Activated T-cell treated with anti-CD3 and anti-CD28 coated beads for 1 hour (primary cell): ENCODE data around the gene LUC7L2.
"Not testable (repeated sequence)": the region's sequence is repeated elsewhere in the genome, so short reads cannot be mapped to it uniquely, and the experiment has no call there.

Experiments used
- DNase-seq: peaks from one replicate; pipeline ENCODE4 v3.0.0-alpha.2; 2020; ENCODE audit warnings: low read depth

Gene LUC7L2, protein sequence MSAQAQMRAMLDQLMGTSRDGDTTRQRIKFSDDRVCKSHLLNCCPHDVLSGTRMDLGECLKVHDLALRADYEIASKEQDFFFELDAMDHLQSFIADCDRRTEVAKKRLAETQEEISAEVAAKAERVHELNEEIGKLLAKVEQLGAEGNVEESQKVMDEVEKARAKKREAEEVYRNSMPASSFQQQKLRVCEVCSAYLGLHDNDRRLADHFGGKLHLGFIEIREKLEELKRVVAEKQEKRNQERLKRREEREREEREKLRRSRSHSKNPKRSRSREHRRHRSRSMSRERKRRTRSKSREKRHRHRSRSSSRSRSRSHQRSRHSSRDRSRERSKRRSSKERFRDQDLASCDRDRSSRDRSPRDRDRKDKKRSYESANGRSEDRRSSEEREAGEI

DNA sequence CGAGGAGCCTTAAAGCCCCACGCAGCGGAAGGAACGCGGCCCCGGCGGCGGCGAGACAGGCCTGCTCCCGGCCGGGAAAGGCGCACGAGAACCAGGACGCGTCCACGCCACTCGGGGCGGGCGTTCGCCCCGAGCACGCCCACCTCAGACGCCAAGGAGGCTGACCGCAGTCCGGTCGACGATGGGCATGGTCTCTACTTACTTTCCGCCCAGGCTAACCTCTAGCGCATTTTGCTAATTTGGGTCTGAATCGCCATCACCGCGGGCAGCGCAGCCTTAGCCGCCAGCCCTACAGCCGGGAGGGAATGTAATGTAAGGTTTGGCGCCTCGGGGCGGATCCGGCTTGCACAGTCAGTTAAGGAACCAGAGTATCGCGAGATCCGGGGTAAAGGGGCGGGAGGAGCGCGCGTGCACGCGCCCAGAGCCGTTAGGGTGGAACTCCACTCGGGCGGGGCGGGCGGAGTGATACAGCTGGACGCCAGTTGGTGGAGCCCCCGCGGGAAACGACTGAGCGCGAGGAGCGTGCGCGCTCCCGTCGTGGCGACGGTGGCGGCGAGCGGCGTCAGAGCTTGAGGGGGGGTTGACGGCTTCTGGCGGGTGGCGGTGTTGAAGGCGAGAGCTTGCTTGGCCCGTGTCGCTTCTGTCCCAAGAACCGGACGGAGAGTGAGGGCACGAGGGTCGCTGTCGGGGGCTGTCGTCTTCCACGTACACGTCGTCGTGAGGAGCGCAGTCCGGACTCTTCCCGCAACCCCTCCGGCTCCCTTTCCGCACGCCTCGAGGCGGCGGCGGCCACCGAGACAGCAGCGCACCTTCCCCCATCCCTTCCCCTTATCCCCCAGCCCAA, at the start of gene LUC7L2:
Gene LUC7L2 (plus strand): TSS at position 529 of the 844 bp plus-strand sequence. CDS start 368 bp downstream, outside the sequence.
- peak; percentile 99 for DNase-seq

DNA sequence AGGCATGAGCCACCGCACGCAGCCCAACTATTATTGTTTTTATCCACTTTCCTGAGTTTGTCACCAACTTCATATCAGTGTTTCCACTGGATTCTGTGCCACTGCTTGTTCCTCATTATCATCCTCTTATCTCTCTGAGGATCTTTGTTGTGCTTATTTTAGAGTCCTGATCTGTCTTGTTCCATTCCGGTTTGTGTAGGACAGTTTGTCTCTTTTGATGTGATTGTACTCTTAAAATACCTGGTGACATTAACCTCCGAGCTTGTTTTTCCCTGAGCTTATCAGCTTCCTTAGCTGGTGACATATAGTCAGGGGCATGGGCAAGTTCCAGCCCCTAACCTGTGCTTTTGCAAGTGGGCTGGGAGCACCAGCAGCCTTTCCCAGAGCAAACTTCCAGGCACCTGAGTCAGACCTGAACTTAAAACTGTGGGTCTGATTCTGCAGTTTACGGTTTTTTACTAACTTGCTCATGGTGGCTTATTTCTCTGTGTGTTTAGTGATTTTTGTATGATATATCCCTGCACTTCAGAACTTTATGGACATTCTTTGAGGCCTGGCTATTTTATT, 41.7 kb upstream of the LUC7L2 start:
- no peak for DNase-seq

GRCh38 chr7:139321071-139321745, 38.5 kb upstream of the LUC7L2 start:
- no peak for DNase-seq

GRCh38 chr7:139324709-139325108, 35.0 kb upstream of the LUC7L2 start:
- not testable (repeated sequence) for DNase-seq

- no peak for DNase-seq
Observed at GRCh38 chr7:139328375-139328774, 31.3 kb upstream of the LUC7L2 start.

GRCh38 chr7:139329119-139329518, 30.6 kb upstream of the LUC7L2 start:
- DNase-seq, result no peak

- DNase-seq, result no peak
Observed at GRCh38 chr7:139330333-139331030, 29.2 kb upstream of the LUC7L2 start.

- no peak for DNase-seq
Observed at GRCh38 chr7:139332697-139333359, 26.9 kb upstream of the LUC7L2 start.

GRCh38 chr7:139333443-139333842, 26.3 kb upstream of the LUC7L2 start:
- not testable (repeated sequence) for DNase-seq

DNA sequence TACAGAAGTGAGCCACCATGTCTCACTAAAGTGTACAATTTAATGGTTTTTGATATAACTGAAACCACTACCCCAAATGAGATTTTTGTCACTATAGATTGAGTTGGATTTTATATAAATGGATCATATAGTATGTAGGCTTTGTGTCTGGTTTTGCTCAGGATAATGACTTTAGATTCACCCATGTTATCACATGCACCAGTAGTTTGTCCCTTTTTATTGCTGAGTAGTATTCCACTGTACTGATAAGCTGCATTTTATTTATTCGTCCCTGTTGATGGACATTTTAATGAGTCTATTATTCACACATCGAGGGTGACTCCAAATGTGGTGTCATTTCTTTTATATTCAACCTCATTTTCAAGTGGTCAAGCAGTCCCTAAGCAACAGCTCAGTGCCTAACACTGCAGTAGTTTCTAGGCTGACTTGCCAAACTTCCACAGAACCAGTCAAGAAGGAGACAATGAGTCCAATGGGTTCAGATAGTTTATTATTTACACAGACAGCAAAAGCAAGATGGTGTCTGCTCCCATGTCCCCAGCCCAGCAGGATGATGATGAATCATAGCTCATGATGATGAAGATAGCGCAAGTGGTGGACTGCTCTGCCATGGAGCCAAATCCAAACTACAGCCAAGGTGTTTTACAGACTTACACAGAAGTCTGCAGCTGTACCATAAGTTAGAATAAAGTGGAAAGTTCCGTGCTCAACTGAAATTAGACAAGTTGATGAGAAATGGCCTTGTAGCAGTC, 25.1 kb upstream of the LUC7L2 start:
- no peak for DNase-seq

DNA sequence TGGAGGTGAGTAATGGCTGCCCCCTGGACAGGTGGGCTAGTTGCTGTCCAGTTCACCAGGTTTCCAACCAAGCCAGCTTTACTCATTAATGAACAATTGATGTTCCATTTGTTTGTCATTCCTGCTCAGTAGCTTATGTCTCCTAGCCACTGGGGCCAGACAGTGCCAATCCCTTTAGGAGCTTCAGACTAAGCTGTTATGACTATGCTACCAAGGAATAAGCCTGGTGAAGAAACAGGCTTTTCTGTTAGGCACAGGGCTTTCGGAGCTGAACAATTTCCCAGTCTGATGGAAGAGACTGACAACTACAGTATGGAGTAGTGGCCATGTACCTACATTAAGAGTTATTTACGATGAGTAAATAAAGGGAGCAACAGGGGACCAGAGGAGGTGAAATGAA, 20.7 kb upstream of the LUC7L2 start:
- no peak for DNase-seq

- no peak for DNase-seq
Observed at GRCh38 chr7:139339698-139340036, 20.0 kb upstream of the LUC7L2 start.

GRCh38 chr7:139340037-139340807, 19.5 kb upstream of the LUC7L2 start:
- peak; percentile 92 for DNase-seq

GRCh38 chr7:139340808-139341057, 19.0 kb upstream of the LUC7L2 start:
- no peak for DNase-seq

GRCh38 chr7:139341058-139341775, 18.5 kb upstream of the LUC7L2 start, which contains the start of gene FMC1:
FMC1 (plus strand) TSS chr7:139341337; CDS start chr7:139341385, 48 bp downstream.
- peak; percentile 71 for DNase-seq

DNA sequence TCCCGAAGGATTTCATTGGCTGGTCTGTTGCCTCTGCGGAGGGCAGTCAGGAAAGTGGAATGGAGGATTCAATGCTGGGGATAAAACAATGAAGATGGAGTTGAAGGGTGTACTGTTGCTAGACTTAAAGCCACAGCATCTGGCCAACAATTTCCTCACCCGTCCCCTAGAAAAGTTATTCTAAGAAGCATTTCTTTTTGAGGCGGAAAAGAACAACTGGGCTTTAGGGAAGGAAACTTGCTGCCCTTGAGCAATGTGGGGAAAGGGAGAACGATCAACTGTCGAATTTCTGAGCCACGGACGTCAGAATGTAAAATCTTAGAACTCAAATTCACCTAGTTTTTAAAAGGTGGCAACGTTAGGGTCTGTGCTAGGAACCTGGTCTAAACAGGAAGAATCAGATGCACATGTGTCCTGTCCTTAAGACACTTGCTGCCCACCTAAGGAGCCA, 17.9 kb upstream of the LUC7L2 start:
- DNase-seq, result no peak

DNA sequence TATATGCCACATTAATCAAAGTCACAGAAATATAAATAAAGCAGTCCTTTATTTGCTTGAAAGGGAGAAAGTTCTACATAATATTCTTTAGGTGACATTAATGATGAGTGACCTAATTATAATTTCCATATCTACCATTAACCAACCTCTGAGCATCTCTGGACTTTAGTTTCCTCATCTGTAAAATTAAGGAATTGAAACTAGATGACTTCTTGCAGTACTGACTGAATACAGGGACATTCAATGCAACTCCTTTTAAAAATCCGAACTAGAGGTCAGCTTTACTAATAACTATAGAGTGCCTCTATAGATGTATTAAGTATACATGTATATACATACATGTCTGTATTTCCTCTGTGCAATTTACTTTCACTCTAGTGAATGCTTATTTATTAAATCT, 14.7 kb upstream of the LUC7L2 start:
- DNase-seq, result no peak

DNA sequence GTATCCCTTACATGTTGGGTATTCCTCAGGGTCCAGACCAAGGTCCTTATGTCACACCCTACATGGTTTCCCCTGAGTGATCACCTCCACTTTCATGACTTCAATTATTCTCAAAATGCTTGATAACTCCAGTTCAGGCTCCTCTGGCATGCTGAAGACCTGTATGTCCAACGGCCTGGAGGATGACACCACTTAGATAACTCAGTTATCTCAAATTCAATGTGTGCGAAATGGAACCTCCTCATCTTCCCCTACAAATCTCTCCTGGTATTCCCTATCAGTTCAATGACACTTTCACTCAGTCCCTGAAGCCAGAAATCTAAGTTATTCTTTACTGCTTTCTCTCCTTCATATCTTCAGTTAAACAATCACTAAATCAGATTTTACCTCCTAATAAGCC, 8.7 kb upstream of the LUC7L2 start:
- no peak for DNase-seq

- DNase-seq, result no peak
Observed at GRCh38 chr7:139354729-139355128, 5.0 kb upstream of the LUC7L2 start.
